Lung microvascular endothelial cell (primary cell): Measurements from ENCODE around the gene AKR7A2. TPM values are rescaled to one million over a fixed set of nuclear protein-coding genes. Genes with fewer than 3 reads are reported as not detected.
A peak's percentile ranks its signal among the peaks of the same experiment; 100 is the strongest.

ENCODE experiments used
- DNase-seq, 2 donors: peaks; one replicate each; pipeline versions ENCODE4 v3.0.0 to v3.0.0-alpha.2; 2010; ENCODE audit warnings: low read depth in 2 of 2
- total RNA-seq: library from RNA; depleted of rRNA; stranded (reverse); fragments of >200 nt; gene quantifications from 2 replicates; pipeline ENCODE4 v1.2.1, GENCODE V29; 2014

Gene AKR7A2
- total RNA-seq, 1 donor from 2014 or later, result 42.1 TPM

GRCh38 chr1:19325958-19326747 lies 14.2 kb upstream of the AKR7A2 start:
- DNase-seq, result no peak

- DNase-seq, result no peak
These were observed 13.5 kb upstream of the AKR7A2 start for GRCh38 chr1:19325368-19325957.

- no peak for DNase-seq
These were observed 12.7 kb upstream of the AKR7A2 start for GRCh38 chr1:19324665-19324990.

DNA sequence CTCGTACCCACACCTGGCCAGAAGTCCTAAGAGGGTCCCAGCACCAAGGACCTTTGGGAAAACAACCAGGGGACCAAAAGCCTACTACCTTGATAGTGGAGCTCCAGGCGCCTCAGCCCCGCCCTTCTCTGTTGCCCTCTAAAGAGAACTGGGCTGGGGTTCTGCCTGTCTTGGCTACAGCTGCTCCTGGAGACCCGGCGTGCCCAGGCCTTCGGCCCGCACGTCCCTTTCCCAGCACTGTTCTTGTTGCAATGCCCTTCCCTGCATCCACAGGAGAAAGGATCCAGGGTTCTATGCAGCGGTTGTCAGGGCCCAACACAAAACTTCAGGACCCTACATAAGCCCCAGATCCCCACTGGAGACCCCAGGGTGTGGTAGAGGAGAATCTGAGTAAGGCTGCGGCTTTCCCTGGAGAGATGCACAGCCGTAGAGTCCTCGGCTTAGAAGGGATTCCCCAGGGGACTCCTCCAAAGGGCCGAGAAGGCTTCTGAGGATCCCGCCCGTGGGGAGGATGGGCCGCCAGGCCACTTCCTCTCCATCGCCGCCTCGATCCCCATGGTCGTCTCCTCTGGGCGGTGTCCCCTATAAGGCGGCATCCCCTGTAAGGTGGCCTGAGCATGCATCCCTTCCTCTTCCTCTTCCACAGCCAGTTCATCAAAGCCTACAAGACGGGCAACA lies 12.2 kb upstream of the AKR7A2 start:
- no peak for DNase-seq

DNA sequence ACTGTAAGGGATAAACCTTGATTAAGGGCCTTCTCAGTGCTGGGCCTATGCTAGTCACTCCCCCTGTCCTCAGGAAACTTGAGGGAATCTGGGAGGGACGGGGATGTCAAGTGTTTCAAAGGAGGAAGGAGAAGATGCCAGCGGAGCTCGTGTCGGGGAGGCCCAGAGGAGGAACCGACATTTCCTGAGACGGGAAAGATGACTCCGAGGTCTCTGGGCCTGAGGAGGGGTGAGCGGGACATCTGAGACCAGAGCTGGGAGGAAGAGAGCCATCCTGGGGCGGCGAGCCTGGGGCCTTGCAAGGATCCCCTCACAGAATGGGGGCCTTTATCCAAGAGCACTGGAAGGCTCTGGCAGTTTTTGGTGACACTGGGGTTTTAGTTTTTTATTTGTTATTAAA lies 10.5 kb upstream of the AKR7A2 start:
- peak in 1 of 2 donors; percentile 54 for DNase-seq

DNA sequence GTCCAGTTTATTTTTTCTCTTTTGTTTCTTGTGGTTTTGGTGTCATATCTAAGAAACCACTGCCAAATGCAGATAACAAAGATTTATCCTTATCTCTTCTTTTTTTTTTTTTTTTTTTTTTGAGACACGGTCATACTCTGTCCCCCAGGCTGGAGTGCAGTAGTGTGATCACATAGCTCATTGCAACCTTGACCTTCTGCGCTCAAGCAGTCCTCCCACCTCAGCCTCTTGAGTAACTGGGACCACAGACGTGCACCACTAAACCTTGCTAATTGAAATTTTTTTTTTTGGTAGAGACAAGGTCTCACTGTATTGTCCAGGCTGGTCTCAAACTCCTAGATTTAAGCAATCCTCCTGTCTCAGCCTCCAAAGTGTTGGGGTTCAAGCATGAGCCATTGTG lies 9.1 kb upstream of the AKR7A2 start:
- no peak for DNase-seq

GRCh38 chr1:19319196-19319595 lies 7.3 kb upstream of the AKR7A2 start:
- DNase-seq, result no peak

DNA sequence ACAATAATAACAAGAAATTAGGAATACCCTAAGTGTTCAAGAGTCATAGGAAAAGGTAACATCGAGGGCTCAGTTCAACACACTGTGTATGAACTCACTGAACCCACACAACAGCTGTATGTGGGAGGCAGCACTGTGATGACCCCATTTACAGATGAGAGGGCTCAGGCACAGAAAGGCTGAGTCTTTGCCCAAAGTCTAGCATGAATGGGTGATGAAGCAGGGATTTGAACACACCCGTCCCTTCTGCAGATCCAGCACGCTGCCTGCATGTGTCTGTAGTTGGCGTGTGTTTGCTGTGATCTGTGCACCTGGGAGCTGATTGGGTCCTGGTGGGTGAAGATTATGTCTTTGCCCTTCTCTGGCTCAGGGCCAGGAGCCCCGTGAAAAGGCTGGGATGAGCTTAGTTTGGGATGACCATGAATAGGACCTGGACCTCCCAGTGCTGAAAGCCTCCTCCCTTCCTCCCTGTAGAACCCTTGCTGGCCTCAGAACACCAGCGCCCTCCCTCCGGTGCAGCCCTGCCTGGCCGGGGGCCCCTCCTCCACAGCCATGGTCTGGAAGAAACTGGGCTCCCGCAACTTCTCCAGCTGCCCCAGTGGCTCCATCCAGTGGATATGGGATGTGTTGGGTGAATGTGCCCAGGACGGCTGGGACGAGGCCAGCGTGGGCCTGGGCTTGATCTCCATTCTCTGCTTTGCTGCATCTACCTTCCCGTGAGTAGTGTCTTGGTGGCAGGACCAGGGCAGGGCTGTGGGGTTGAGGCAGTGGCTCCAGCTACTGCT lies 5.4 kb upstream of the AKR7A2 start:
- DNase-seq, result no peak

- DNase-seq, result peak; percentile 53 to 70
These were observed 3.6 kb upstream of the AKR7A2 start for GRCh38 chr1:19315378-19316198.

DNA sequence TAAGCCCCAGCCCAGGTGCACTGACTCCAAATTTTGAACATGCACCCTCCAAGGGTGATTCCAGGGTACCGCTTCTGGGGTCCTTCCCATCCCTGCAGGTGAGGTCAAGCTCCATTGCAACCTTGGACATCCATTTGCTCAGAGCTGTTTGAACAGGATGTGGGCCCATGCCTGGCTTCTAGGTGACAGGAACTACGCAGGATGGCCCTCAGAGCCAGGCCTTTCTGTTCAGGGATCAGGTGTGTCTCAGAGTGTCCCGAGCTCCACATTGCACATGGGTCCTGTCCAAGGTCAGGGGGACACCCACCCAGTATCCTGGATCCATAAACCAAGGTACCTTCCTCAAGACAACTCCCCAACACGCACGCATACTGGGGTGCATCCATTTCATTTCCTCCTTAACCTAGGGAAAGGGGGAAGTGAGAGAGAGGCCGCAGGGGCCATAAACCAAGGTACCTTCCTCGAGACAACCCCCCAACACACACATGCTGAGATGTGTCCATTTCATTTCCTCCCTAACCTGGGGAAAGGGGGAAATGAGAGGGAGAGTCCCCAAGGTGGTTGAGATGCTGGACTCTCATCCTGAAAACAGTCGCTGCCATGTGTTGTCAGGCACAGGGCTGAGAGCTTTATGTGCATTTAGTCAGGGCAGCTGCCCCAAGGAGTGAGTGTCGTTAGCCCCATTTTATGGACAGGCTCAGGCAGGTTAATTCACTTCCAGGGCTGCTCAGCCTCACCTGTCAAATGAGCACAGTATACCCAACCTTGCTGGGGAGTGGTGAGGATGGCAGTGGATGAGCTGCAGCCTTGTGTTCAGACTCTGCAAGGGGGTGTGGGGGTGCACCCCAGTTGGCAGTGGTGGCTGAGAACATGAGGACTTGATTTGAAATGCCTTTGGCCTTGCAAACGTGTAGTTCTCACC lies 2.3 kb upstream of the AKR7A2 start:
- DNase-seq, result no peak

DNA sequence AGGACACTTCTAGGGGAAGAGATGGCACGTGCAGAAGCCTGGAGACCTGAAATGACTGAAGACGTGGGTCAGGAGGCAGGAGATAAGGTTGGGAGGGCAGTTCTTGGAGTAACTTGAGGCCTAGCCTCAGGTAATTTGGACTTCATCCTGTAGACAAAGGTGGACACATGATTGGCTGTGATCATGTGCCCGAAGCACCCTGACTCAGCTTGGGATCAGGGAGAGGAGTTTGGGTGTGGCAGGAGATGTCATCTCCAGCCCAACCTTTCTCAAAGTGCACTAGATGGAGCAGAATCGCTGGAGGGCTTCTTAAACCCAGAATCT lies 1.7 kb upstream of the AKR7A2 start:
- DNase-seq, result no peak

DNA sequence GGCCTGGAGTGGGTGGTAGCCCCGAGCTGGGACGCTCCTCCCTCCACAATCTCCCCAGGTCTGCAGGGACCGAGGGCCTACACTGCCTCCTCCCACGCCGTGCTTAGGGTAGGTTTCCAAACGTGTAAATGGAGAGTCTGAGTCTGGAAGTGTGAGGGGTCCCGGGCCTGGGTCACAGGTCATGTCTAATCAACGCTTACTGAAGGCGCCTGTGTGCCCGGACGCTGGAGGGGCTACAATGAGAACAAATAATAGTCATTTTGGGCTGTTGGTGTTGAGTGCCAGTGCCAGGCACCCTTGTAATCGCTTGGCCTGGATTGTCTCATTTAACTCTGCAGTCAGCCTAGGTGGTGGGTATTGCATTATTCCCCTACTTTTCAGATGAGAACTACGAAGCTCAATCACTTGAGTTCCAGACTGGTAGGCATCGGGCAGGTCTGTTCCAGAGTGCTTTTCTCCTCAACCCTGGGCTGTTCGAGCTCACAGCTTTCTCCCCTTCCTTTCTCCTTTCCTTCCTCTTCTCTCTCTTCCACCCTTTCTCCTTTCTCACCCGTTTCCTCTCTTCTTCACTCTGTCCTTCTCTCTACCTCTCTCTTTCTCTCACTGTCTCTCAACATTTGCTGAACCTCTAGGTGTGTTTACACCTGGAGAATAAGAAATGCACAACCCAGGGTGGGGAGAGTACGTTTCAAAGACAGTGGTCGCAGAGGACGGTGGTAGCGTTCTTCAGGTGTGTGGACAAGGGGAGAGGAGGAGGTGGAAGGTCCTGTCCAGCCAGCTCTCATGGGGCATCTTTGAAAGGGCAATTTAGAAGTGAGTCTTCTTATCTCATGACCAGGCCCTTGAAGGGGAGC lies 1.1 kb upstream of the AKR7A2 start:
- no peak for DNase-seq

- DNase-seq, result no peak
These were observed 427 bp downstream of the AKR7A2 start for GRCh38 chr1:19311503-19311930.

DNA sequence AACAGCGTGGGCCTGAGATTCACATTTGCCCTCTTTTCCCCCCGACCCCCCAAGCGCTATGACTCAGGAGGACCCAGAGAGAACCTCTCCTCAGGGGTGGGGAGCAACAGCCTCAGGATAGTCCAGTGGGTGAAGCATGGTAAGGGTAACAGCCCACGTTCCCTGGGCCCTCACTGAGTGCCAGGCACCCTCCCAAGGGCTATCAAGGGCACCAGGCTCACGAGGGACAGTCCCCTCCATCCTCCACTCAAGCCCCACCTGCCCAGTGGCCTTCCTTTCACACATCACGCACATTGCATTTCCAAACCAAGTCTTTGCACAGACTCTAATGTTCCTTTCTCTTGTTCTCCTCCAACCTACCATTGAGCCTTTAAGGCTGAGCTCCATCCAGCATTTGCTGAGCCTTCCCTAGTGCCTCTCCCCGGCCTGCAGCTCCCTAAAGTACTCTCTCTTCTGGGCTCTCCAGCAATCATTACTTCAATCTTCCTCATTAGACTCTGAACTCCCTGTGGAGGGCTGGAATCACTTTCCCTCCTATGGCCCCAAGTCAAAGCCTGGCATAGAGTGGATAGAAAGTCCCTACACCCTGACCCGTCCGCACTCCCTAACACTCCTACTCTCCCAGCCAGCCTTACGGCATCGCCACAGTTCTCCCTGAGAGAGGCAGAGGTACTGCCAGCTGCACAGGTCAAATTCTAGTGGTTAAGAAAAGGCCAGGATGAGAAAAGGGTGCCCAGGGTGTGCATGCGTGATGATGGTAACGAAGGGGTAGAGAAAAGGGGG lies 1.0 kb downstream of the AKR7A2 start:
- no peak for DNase-seq

DNA sequence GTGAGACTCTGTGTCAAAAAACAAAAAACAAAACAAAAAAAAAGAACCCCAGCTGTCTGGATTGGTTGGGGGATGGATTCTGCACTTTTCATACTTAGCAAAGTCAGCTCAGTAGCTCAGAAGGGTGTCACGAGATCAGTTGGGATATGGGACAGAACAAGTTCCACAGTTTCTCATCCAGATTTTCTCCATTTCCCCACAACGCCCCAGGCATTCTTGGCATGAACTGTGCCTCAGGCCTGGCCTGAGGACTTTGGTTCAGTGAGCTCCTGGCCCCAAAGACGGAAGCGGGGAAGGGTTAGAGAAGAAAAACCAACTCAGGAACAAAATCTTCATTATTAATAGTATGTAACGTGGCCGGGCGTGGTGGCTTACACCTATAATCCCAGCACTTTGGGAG lies 1.9 kb downstream of the AKR7A2 start:
- no peak for DNase-seq

- peak; percentile 40 to 69 for DNase-seq
These were observed 2.7 kb downstream of the AKR7A2 start for GRCh38 chr1:19309123-19309813.

DNA sequence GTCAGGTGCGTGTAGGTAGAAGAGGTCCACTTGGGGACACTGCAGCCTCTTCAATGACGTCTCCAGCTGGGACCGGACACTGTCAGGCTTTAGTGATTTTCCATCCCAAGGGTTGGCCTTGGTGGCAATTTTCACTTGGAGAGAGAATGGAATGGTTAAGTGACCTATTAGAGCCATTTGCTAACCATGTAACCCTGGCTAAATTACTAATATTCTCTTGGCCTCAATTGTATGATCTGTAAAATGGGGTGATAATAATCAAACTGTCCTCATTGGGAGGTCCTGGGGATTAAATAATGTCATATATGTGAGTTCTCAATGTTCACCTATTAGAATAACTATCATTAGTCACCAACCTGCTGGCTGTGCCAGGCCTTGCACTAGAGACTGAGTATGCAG lies 3.4 kb downstream of the AKR7A2 start:
- DNase-seq, result no peak
